Neural cell (in vitro differentiated cells): ENCODE measurements around the gene PTP4A2. TPM values are rescaled to one million over a fixed set of nuclear protein-coding genes. Genes with fewer than 3 reads are reported as not detected.

ENCODE experiments used
- H2AFZ ChIP-seq: fragments of 200-600, 300-800 bp; sonication (generic), shearing (Covaris generic); 2 replicates; pipeline ENCODE4 v1.6.0; 2014; ENCODE audit warnings: low read depth, mild to moderate bottlenecking, antibody characterized with exemption, low read length, moderate library complexity
- H3F3A ChIP-seq: fragments of 200-600 bp; shearing (Covaris generic); 2 replicates; pipeline ENCODE4 v1.6.1; 2016; ENCODE audit warnings: mild to moderate bottlenecking, moderate library complexity, mixed read lengths, antibody characterized with exemption, low read length; ENCODE audit not compliant: insufficient read depth, poor library complexity, severe bottlenecking
- H3K27ac ChIP-seq: fragments of 200-600, 300-800 bp; sonication (generic), shearing (Covaris generic); 2 replicates; pipeline ENCODE4 v1.5.1; 2014; ENCODE audit warnings: mild to moderate bottlenecking, low read length, moderate library complexity
- H3K27me3 ChIP-seq: fragments of 300-800, 200-600 bp; sonication (generic), shearing (Covaris generic); 2 replicates; pipeline ENCODE4 v1.6.0; 2014; ENCODE audit warnings: mild to moderate bottlenecking, low read depth, low read length, moderate library complexity; ENCODE audit not compliant: insufficient read depth
- H3K36me3 ChIP-seq: fragments of 300-800, 200-600 bp; sonication (generic), shearing (Covaris generic); 2 replicates; pipeline ENCODE4 v1.5.1; 2014; ENCODE audit warnings: mild to moderate bottlenecking, antibody characterized with exemption, low read length, moderate library complexity; ENCODE audit not compliant: insufficient read depth
- H3K4me2 ChIP-seq: fragments of 300-800, 200-600 bp; sonication (generic), shearing (Covaris generic); 2 replicates; pipeline ENCODE4 v1.6.0; 2014; ENCODE audit warnings: mild to moderate bottlenecking, low read length
- H3K4me3 ChIP-seq: fragments of 300-800, 200-600 bp; sonication (generic), shearing (Covaris generic); 2 replicates; pipeline ENCODE4 v1.5.1; 2014; ENCODE audit warnings: mild to moderate bottlenecking, low read length, moderate library complexity
- H3K79me2 ChIP-seq: fragments of 200-600 bp; shearing (Covaris generic); replicated peaks from 2 replicates; pipeline ENCODE4 v1.6.0; 2014; ENCODE audit warnings: mild to moderate bottlenecking, low read length, moderate library complexity; ENCODE audit not compliant: insufficient read depth
- H3K9ac ChIP-seq: fragments of 300-800, 200-600 bp; sonication (generic), shearing (Covaris generic); 2 replicates; pipeline ENCODE4 v1.6.1; 2016; ENCODE audit warnings: mild to moderate bottlenecking, low read length, mixed read lengths
- H3K9me2 ChIP-seq: fragments of 200-600 bp; shearing (Covaris generic); 2 replicates; pipeline ENCODE4 v1.6.1; 2016; ENCODE audit warnings: mild to moderate bottlenecking, low read length, mixed read lengths; ENCODE audit not compliant: insufficient read depth
- H3K9me3 ChIP-seq: fragments of 200-600, 300-800 bp; sonication (generic), shearing (Covaris generic); 2 replicates; pipeline ENCODE4 v1.6.1; 2016; ENCODE audit warnings: mild to moderate bottlenecking, mixed run types, low read length, moderate library complexity, mixed read lengths
- H4K20me1 ChIP-seq: fragments of 200-600 bp; shearing (Covaris generic); 2 replicates; pipeline ENCODE4 v1.6.1; 2016; ENCODE audit warnings: mild to moderate bottlenecking, mixed run types; ENCODE audit not compliant: insufficient read depth
- CTCF ChIP-seq: fragments of 450-650 bp; IDR thresholded peaks from 2 replicates; pipeline ENCODE4 v1.5.1; 2014; ENCODE audit warnings: antibody characterized with exemption, mild to moderate bottlenecking, moderate library complexity; ENCODE audit not compliant: poor library complexity, severe bottlenecking
- EP300 ChIP-seq: fragments of 450-650 bp; conservative IDR thresholded peaks from 2 replicates; pipeline ENCODE4 v1.6.1; 2014; ENCODE audit warnings: antibody characterized with exemption, mild to moderate bottlenecking, moderate library complexity; ENCODE audit not compliant: poor library complexity, severe bottlenecking
- EZH2 ChIP-seq: fragments of 200-600, 300-800 bp; shearing (Covaris generic), sonication (generic); IDR thresholded peaks from 2 replicates; pipeline ENCODE4 v1.6.1; 2014; ENCODE audit warnings: antibody characterized with exemption, low read length, borderline replicate concordance, mild to moderate bottlenecking; ENCODE audit not compliant: insufficient read depth, poor library complexity, severe bottlenecking
- MXI1 ChIP-seq: fragments of 450-650 bp; conservative IDR thresholded peaks from 2 replicates; pipeline ENCODE4 v1.6.1; 2014; ENCODE audit warnings: antibody characterized with exemption, mild to moderate bottlenecking; ENCODE audit not compliant: poor library complexity, severe bottlenecking
- POLR2AphosphoS5 ChIP-seq: IDR thresholded peaks from 2 replicates; pipeline ENCODE4 v1.6.1; 2012
- RAD21 ChIP-seq: fragments of 450-650 bp; conservative IDR thresholded peaks from 2 replicates; pipeline ENCODE4 v1.6.1; 2014; ENCODE audit warnings: antibody characterized with exemption, mild to moderate bottlenecking, moderate library complexity
- REST ChIP-seq: IDR thresholded peaks from 2 replicates; pipeline ENCODE4 v1.6.1; 2012; ENCODE audit warnings: borderline replicate concordance
- SMC3 ChIP-seq: fragments of 450-650 bp; conservative IDR thresholded peaks from 2 replicates; pipeline ENCODE4 v1.6.1; 2014; ENCODE audit warnings: antibody characterized with exemption, mild to moderate bottlenecking, moderate library complexity; ENCODE audit not compliant: poor library complexity
- TAF1 ChIP-seq: IDR thresholded peaks from 2 replicates; pipeline ENCODE4 v1.6.1; 2012; ENCODE audit warnings: low read depth
- polyA plus RNA-seq: library from polyadenylated mRNA; depleted of rRNA; stranded (reverse); fragments of >200 nt; gene quantifications from 2 replicates; pipeline ENCODE4 v1.2.3, GENCODE V29; 2014

PTP4A2 gene
- polyA plus RNA-seq, 1 donor from 2014 or later = 250 TPM

GRCh38 chr1:31980835-31981455, 42.8 kb upstream of the PTP4A2 start:
- H3K9me2 ChIP-seq = no peaks in the 10 kb centered on the region
- TF ChIP-seq CTCF (no peak), RAD21 (no peak), SMC3 (no peak), TAF1 (no peak), EZH2 (no peak), EP300 (no peak), POLR2AphosphoS5 (no peak), MXI1 (no peak), REST (no peak)

GRCh38 chr1:31978843-31979400, 40.8 kb upstream of the PTP4A2 start:
- Histone ChIP-seq H3K9ac (no peak overlapping the region), H3K27ac (no peak overlapping the region), H3K27me3 (no peaks in the 10 kb centered on the region), H4K20me1 (no peaks in the 10 kb centered on the region), H2AFZ (no peak overlapping the region), H3F3A (no peaks in the 10 kb centered on the region), H3K4me3 (no peak overlapping the region), H3K79me2 (no peaks in the 10 kb centered on the region), H3K36me3 (no peaks in the 10 kb centered on the region), H3K9me3 (no peaks in the 10 kb centered on the region), H3K4me2 (no peak overlapping the region), H3K9me2 (no peaks in the 10 kb centered on the region)
- TF ChIP-seq CTCF = no peak
- no peak for TF ChIP-seq EP300
- TF ChIP-seq REST = no peak
- TF ChIP-seq SMC3 = no peak
- TF ChIP-seq POLR2AphosphoS5 = no peak
- TF ChIP-seq RAD21 = no peak
- no peak for TF ChIP-seq TAF1
- TF ChIP-seq MXI1 = no peak
- TF ChIP-seq EZH2 = no peak

More at GRCh38 chr1:31980835-31981455, 42.8 kb upstream of the PTP4A2 start:
- Histone ChIP-seq H3K4me3 (no peak overlapping the region), H3K9me3 (no peaks in the 10 kb centered on the region), H3K36me3 (no peaks in the 10 kb centered on the region), H3K9ac (no peak overlapping the region), H3K79me2 (no peaks in the 10 kb centered on the region), H2AFZ (no peak overlapping the region), H4K20me1 (no peaks in the 10 kb centered on the region), H3K27me3 (no peaks in the 10 kb centered on the region), H3K27ac (no peak overlapping the region), H3F3A (no peaks in the 10 kb centered on the region), H3K4me2 (no peak overlapping the region)
